Neutrophil (primary cell): Measurements from ENCODE around the gene FHOD3.

Source experiments
- H3K27ac ChIP-seq: fragments of 200-600 bp; sonication (generic); 2 replicates; pipeline ENCODE4 v1.5.1; 2016; ENCODE audit warnings: mild to moderate bottlenecking, moderate library complexity
- H3K27me3 ChIP-seq: fragments of 200-600 bp; sonication (generic); 2 replicates; pipeline ENCODE4 v1.6.0; 2016; ENCODE audit warnings: mild to moderate bottlenecking
- H3K36me3 ChIP-seq: fragments of 200-600 bp; sonication (generic); 2 replicates; pipeline ENCODE4 v1.5.1; 2017
- H3K4me1 ChIP-seq, 2 experiments: fragments of 200-600 bp in 1 of 2; sonication (generic) in 1 of 2; 1 replicate in 1 of 2; 2 replicates in 1 of 2; pipeline versions ENCODE4 v1.5.1 to v1.6.1; 2013 to 2016; ENCODE audit warnings: low read depth in 1 of 2, low read length in 1 of 2, mild to moderate bottlenecking in 1 of 2, moderate library complexity in 1 of 2; ENCODE audit not compliant: control insufficient read depth in 1 of 2, insufficient read depth in 1 of 2
- H3K4me3 ChIP-seq, 2 experiments: fragments of 200-600 bp in 1 of 2; sonication (generic) in 1 of 2; 1 replicate in 1 of 2; 2 replicates in 1 of 2; pipeline ENCODE4 v1.5.1; 2013 to 2016; ENCODE audit warnings: low read depth in 1 of 2, low read length in 1 of 2, mild to moderate bottlenecking in 1 of 2, moderate library complexity in 1 of 2
- H3K9me3 ChIP-seq: fragments of 200-600 bp; sonication (generic); 2 replicates; pipeline ENCODE4 v1.5.1; 2016
- TF ChIP-seq, protein P1 (sequence below): fragments of 200-600 bp; sonication (generic); IDR thresholded peaks from 2 replicates; pipeline ENCODE4 v1.5.1; 2016; ENCODE audit warnings: antibody characterized with exemption

The FHOD3 gene

GRCh38 chr18:36532394-36532793 lies 234.9 kb downstream of the FHOD3 start:
- no peaks in the 10 kb centered on the region for H3K36me3 ChIP-seq
- TF ChIP-seq, protein P1, sequence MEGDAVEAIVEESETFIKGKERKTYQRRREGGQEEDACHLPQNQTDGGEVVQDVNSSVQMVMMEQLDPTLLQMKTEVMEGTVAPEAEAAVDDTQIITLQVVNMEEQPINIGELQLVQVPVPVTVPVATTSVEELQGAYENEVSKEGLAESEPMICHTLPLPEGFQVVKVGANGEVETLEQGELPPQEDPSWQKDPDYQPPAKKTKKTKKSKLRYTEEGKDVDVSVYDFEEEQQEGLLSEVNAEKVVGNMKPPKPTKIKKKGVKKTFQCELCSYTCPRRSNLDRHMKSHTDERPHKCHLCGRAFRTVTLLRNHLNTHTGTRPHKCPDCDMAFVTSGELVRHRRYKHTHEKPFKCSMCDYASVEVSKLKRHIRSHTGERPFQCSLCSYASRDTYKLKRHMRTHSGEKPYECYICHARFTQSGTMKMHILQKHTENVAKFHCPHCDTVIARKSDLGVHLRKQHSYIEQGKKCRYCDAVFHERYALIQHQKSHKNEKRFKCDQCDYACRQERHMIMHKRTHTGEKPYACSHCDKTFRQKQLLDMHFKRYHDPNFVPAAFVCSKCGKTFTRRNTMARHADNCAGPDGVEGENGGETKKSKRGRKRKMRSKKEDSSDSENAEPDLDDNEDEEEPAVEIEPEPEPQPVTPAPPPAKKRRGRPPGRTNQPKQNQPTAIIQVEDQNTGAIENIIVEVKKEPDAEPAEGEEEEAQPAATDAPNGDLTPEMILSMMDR, result no peak
- no peaks in the 10 kb centered on the region for H3K9me3 ChIP-seq
- no peak overlapping the region for H3K27ac ChIP-seq
- no peaks in the 10 kb centered on the region for H3K4me1 ChIP-seq
- no peaks in the 10 kb centered on the region for H3K27me3 ChIP-seq
- H3K4me3 ChIP-seq, result no peak overlapping the region

DNA sequence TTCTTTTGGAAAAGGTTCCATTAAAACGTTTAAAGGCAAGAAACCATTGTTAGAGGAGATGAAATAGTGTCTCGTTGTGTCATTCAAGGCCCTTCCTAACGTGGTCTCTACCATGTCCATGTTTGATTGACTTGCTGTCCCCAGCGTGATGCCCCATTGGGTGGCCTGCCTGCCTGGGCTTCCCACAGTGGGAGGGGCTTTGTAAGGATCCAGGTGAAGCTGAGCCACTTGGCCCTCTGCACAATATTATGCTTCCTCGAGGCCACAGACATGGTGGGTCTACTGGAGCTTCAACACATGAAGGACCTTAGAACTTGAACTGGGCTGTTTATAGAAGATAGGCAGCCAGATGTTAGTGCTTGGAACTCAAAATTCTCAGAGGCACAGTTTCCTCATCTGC lies 235.3 kb downstream of the FHOD3 start:
- no peak overlapping the region for H3K27ac ChIP-seq
- H3K36me3 ChIP-seq, result no peaks in the 10 kb centered on the region
- no peaks in the 10 kb centered on the region for H3K9me3 ChIP-seq
- no peaks in the 10 kb centered on the region for H3K4me1 ChIP-seq
- no peak overlapping the region for H3K4me3 ChIP-seq
- TF ChIP-seq, protein P1, result no peak
- no peaks in the 10 kb centered on the region for H3K27me3 ChIP-seq

DNA sequence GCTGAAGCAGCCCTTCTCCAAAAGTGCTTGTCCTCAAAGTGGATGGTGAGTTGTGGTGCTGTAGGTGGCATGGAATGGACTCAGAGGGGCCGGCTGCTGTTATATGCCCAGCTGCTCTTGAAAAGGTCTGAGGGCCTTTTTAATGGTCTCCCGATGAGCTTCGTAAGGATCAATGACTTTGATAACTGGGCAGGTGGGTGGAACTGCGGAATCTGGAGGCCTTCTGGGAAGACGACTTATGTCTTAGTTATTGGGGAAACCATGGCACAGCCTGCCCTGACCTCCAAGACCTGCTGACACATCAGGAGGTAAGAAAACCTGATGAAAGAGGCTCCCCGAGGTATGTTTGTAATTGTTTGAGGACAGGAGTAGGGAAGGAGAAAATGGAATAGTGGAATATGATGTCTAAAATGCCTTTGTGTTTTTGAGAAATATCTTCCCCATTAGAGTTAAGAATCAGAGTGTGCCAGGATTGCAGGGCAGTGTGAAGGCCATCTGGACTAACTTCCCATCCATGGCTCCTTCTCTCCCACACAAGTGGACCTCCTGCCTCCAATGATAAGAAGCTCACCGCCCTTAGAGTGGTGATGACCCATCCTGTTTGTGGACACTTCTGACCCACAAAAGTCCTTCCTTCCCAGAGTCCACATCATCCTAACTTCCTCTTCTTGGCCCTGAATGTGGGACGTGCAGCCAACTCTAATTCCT lies 236.1 kb downstream of the FHOD3 start:
- TF ChIP-seq, protein P1, result no peak

DNA sequence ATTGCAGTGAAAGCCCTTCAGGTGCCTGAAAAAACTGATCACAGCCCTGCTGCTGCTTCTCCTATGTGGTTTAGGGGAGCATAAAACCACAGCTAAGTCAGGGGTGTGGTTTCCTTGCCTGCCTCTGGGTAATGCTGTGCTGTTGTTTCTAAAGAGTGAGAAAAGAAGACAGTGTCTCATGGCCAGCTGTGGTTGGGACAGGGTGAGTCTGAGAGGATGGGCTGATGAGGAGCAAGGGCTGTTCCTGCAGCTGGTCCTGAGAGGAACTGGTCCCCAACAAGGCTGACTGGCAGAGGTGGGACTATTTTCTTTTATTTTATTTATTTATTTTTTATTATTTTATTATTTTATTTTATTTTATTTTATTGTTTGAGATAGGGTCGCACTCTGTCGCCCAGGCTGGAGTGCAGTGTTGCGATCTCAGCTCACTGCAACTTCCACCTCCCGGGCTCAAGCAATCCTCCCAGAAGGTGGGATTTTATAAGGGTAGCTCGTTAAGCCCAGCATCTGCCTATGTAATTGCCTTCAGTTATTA lies 236.7 kb downstream of the FHOD3 start:
- H3K9me3 ChIP-seq, result no peaks in the 10 kb centered on the region
- TF ChIP-seq, protein P1, result no peak
- no peaks in the 10 kb centered on the region for H3K36me3 ChIP-seq
- no peak overlapping the region for H3K27ac ChIP-seq
- H3K27me3 ChIP-seq, result no peaks in the 10 kb centered on the region
- no peaks in the 10 kb centered on the region for H3K4me1 ChIP-seq
- no peak overlapping the region for H3K4me3 ChIP-seq

More for the DNA sequence above, 236.1 kb downstream of the FHOD3 start:
- Histone ChIP-seq H3K4me3 (no peak overlapping the region), H3K4me1 (no peaks in the 10 kb centered on the region), H3K36me3 (no peaks in the 10 kb centered on the region), H3K27me3 (no peaks in the 10 kb centered on the region), H3K9me3 (no peaks in the 10 kb centered on the region), H3K27ac (no peak overlapping the region)

DNA sequence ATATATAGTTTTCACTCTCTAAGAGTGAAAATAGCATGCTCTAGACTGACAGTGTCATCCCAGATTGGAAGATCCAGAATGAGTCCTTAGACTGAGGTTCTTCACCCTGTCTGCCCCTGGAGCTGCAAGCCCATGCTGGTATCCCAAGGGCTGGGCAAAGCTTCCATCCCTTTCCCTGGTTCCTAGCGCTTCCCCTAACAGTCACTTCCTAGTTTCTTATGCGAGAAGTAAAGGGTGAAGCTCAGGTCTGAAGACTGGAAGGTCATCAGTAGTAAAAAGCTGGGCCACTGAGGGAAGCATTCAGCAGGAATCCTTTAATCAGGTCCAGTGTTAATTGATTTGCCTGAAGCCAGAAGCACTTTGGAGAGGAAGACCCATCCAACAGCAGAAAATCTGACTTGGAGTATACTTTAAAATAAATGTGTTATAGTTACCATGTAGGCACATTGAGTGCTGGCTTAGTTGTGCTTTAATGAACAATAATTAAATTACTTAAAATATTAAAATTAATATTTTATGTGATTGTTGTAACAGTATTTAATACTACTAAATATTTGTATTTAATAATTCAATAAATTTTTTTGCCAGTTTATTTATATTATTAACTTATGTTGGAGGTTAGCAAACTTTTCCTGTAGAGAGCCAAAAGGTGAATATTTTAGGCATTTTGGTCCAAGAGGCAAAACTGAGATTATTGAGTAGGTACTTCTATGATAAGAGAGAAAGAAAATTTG lies 237.9 kb downstream of the FHOD3 start:
- H3K4me3 ChIP-seq, result no peak overlapping the region
- H3K27ac ChIP-seq, result no peak overlapping the region
- H3K36me3 ChIP-seq, result no peaks in the 10 kb centered on the region
- H3K4me1 ChIP-seq, result no peaks in the 10 kb centered on the region
- TF ChIP-seq, protein P1, result no peak
- no peaks in the 10 kb centered on the region for H3K9me3 ChIP-seq
- H3K27me3 ChIP-seq, result no peaks in the 10 kb centered on the region
